ENCODE results near the gene MTRF1L. TPM values are rescaled to one million over a fixed set of nuclear protein-coding genes. Genes with fewer than 3 reads are reported as not detected.
"Not testable (repeated sequence)": the region's sequence is repeated elsewhere in the genome, so short reads cannot be mapped to it uniquely, and the experiment has no call there.

MTRF1L gene
- total and polyA plus RNA-seq, 10 donors = 9.6 to 56.4 (median 26.1) TPM

GRCh38 chr6:153000243-153000642, 2.3 kb downstream of the MTRF1L start:
- intact Hi-C loops (cut with DNase I; ENCODE audit: low total_unique reads) = no loop called here
- Histone ChIP-seq H3K4me1 (peaks cover 21 to 88% (median 51%) of the 10 kb centered on the region in 6 donors), H3K27ac (peak overlapping the region in 2 of 8 donors; percentile 4 to 5)

GRCh38 chr6:152999538-152999937, 3.0 kb downstream of the MTRF1L start:
- H3K9me3 ChIP-seq; H3K27me3 ChIP-seq (replicated peaks in 1 of 7); intact Hi-C loops (cut with DNase I; ENCODE audit: low total_unique reads); DNase-seq: not testable (repeated sequence)
- Histone ChIP-seq H3K27ac (peak overlapping the region in 4 of 8 donors; percentile 3 to 26 (median 4)), H3K36me3 (peaks cover 0 to 55% (median 22%) of the 10 kb centered on the region in 6 donors), H3K4me3 (peak overlapping the region in 1 of 8 donors; percentile 70), H3K4me1 (peaks cover 21 to 84% (median 53%) of the 10 kb centered on the region in 6 donors)
- 79 to 93% (median 87%) methylated on average over 2 of the region's 2 CpGs for WGBS, 5 donors

More at GRCh38 chr6:153000243-153000642, 2.3 kb downstream of the MTRF1L start:
- H3K27me3 ChIP-seq (replicated peaks in 1 of 7) = no peaks in the 10 kb centered on the region
- DNase-seq = no peak
- H3K36me3 ChIP-seq = peaks cover 0 to 48% (median 20%) of the 10 kb centered on the region in 6 donors
- H3K9me3 ChIP-seq = no peaks in the 10 kb centered on the region
- TF ChIP-seq CTCF (IDR thresholded peaks at IDR 0.05 in 8 of 11, conservative IDR thresholded peaks at IDR 0.05 in 3 of 11) (no peak), POLR2AphosphoS5 (IDR thresholded peaks at IDR 0.05) (no peak), POLR2A (IDR thresholded peaks at IDR 0.05) (no peak)
- peak overlapping the region in 3 of 8 donors; percentile 70 to 80 (median 75) for H3K4me3 ChIP-seq

GRCh38 chr6:152993847-152994246, 8.7 kb downstream of the MTRF1L start:
- H3K4me3 ChIP-seq = no peak overlapping the region
- H3K9me3 ChIP-seq = no peaks in the 10 kb centered on the region
- intact Hi-C loops (cut with DNase I; ENCODE audit: low total_unique reads) = no loop called here
- no peaks in the 10 kb centered on the region for H3K27me3 ChIP-seq (replicated peaks in 1 of 7)
- no peak for TF ChIP-seq POLR2A (IDR thresholded peaks at IDR 0.05)
- TF ChIP-seq POLR2AphosphoS5 (IDR thresholded peaks at IDR 0.05) = no peak
- TF ChIP-seq CTCF (IDR thresholded peaks at IDR 0.05 in 8 of 11, conservative IDR thresholded peaks at IDR 0.05 in 3 of 11) = no peak
- H3K36me3 ChIP-seq = peaks cover 0 to 93% (median 66%) of the 10 kb centered on the region in 6 donors
- peaks cover 0 to 58% (median 12%) of the 10 kb centered on the region in 6 donors for H3K4me1 ChIP-seq
- no peak for DNase-seq
- no peak overlapping the region for H3K27ac ChIP-seq

- no peak for DNase-seq
- peaks cover 0 to 91% (median 64%) of the 10 kb centered on the region in 6 donors for H3K36me3 ChIP-seq
- H3K9me3 ChIP-seq = no peaks in the 10 kb centered on the region
Observed at GRCh38 chr6:152993431-152993830, 9.1 kb downstream of the MTRF1L start.

More at GRCh38 chr6:152993431-152993830, 9.1 kb downstream of the MTRF1L start:
- no peaks in the 10 kb centered on the region for H3K27me3 ChIP-seq (replicated peaks in 1 of 7)
- no peak overlapping the region for H3K27ac ChIP-seq
- peaks cover 0 to 54% (median 9%) of the 10 kb centered on the region in 6 donors for H3K4me1 ChIP-seq
- H3K4me3 ChIP-seq = no peak overlapping the region
- TF ChIP-seq POLR2AphosphoS5 (IDR thresholded peaks at IDR 0.05) (no peak), CTCF (IDR thresholded peaks at IDR 0.05 in 8 of 11, conservative IDR thresholded peaks at IDR 0.05 in 3 of 11) (no peak), POLR2A (IDR thresholded peaks at IDR 0.05) (no peak)
- intact Hi-C loops (cut with DNase I; ENCODE audit: low total_unique reads) = no loop called here

Measured in spleen (tissue), 11 donors.